ENCODE measurements around the gene ISG15. TPM values are rescaled to one million over a fixed set of nuclear protein-coding genes. Genes with fewer than 3 reads are reported as not detected.
A peak's percentile ranks its signal among the peaks of the same experiment; 100 is the strongest.

Gene ISG15
- total and polyA plus RNA-seq, 2 of the 13 experiments (the other 11 are each of a cell fraction or from before 2014, with no cell fraction given) = 42.1 to 54.9 TPM

GRCh38 chr1:975896-976683 is 37.2 kb upstream of the ISG15 start (continued):
- TF ChIP-seq RFXAP (CRISPR knock-in tag; IDR thresholded peaks at IDR 0.05; ENCODE audit: borderline replicate concordance) (no peak), MTF2 (CRISPR knock-in tag; IDR thresholded peaks at IDR 0.05; ENCODE audit: borderline replicate concordance) (no peak; the same call in 1 of the 2 replicates), ZBTB33 (CRISPR knock-in tag; IDR thresholded peaks at IDR 0.05) (no peak), U2AF1 (optimal IDR thresholded peaks at IDR 0.05; ENCODE audit: low read depth, low read length) (no peak), TAF1 (CRISPR knock-in tag; IDR thresholded peaks at IDR 0.05) (no peak), MLX (CRISPR knock-in tag; IDR thresholded peaks at IDR 0.05) (no peak), USF2 (IDR thresholded peaks at IDR 0.05; ENCODE audit: low read depth, low read length) (no peak), USF2 (CRISPR knock-in tag; IDR thresholded peaks at IDR 0.05; ENCODE audit: borderline replicate concordance) (no peak), ZNF703 (CRISPR knock-in tag; IDR thresholded peaks at IDR 0.05; ENCODE audit: borderline replicate concordance) (no peak), PITX1 (CRISPR knock-in tag; IDR thresholded peaks at IDR 0.05) (no peak), GATA4 (IDR thresholded peaks at IDR 0.05; ENCODE audit: borderline replicate concordance, low read depth) (no peak), NFE2L1 (CRISPR knock-in tag; IDR thresholded peaks at IDR 0.05; ENCODE audit: borderline replicate concordance) (peak; percentile 67; the same call in 1 of the 2 replicates), CAMTA2 (CRISPR knock-in tag; IDR thresholded peaks at IDR 0.05; ENCODE audit: borderline replicate concordance) (no peak), THRA (CRISPR knock-in tag; IDR thresholded peaks at IDR 0.05; ENCODE audit: borderline replicate concordance) (no peak), RAD21 (CRISPR knock-in tag; IDR thresholded peaks at IDR 0.05) (peak; percentile 81), ZNF451 (CRISPR knock-in tag; IDR thresholded peaks at IDR 0.05) (no peak), MAFK (conservative IDR thresholded peaks at IDR 0.05 in 1 of 2, IDR thresholded peaks at IDR 0.05 in 1 of 2; ENCODE audit: low read length in 2 of 2) (no peak), RFX3 (CRISPR knock-in tag; IDR thresholded peaks at IDR 0.05) (no peak), MAFG (CRISPR knock-in tag; IDR thresholded peaks at IDR 0.05) (no peak), ZNF382 (CRISPR knock-in tag; IDR thresholded peaks at IDR 0.05; ENCODE audit: borderline replicate concordance) (no peak), HOXA9 (CRISPR knock-in tag; IDR thresholded peaks at IDR 0.05; ENCODE audit: borderline replicate concordance) (no peak), ZNF552 (CRISPR knock-in tag; IDR thresholded peaks at IDR 0.05; ENCODE audit: borderline replicate concordance) (no peak), ZNF501 (CRISPR knock-in tag; IDR thresholded peaks at IDR 0.05) (peak; percentile 57; the same call in 1 of the 2 replicates), IKZF4 (CRISPR knock-in tag; IDR thresholded peaks at IDR 0.05; ENCODE audit: borderline replicate concordance, low read depth, not compliant biosample characterization) (no peak), AKAP8 (CRISPR knock-in tag; IDR thresholded peaks at IDR 0.05) (no peak)

Data from HepG2 (cell line).